Measurements from ENCODE around the gene XAB2.

DNA sequence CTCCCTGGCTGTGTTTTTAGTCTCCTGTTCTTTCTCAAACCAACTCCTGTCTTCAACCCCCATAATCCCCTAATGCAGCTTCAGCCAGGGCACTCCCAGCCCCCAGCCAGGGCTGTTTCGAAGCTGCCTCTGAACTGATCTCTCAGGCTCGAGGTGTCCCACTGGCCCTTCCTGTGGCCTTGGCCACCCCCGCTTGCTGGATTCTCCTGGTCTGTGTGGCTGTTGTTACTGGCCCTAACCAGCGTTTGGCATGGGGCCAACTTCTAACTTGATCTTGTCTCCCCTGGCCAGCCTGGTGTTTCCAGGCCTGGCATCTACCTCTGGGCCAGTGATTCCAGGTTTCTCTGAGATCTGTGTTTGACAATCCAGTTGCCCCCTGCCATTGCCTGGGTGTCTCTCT, 11.0 kb downstream of the XAB2 start:
- TF ChIP-seq POLR2AphosphoS5 (IDR thresholded peaks at IDR 0.05; ENCODE audit: borderline replicate concordance, low read depth, low read length): no peak
- no peak for TF ChIP-seq EZH2 (IDR thresholded peaks at IDR 0.05)
